Activated effector memory CD4-positive, alpha-beta T cell treated with anti-CD3 and anti-CD28 coated beads, Interleukin-2, amount 50 U/mL, for 16 hours (primary cell): Measurements from ENCODE around the gene TMPRSS11E.
"Not testable (repeated sequence)": the region's sequence is repeated elsewhere in the genome, so short reads cannot be mapped to it uniquely, and the experiment has no call there.

ENCODE experiments used
- DNase-seq: peaks from one replicate; pipeline ENCODE4 v3.0.0-alpha.2; 2020

The TMPRSS11E gene

DNA sequence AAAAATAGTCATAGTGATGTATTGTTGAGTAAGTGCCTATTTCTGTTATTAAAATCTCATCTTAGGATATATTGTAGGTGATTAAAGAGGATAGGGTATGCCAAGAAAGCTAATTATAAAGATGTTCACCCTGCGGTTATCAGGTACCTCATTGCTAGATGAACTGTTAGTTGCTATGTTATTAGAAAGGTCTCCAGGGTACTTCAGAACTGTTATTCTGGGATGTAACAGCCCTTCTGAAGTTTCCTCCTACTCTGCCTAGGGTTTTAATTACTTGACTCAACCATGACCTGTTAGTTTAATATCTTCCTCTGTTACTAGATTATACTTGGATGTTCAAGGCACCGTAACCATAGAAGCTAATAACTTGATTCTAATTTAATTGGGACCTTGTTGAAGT, 15.4 kb downstream of the TMPRSS11E start:
- DNase-seq, result no peak

DNA sequence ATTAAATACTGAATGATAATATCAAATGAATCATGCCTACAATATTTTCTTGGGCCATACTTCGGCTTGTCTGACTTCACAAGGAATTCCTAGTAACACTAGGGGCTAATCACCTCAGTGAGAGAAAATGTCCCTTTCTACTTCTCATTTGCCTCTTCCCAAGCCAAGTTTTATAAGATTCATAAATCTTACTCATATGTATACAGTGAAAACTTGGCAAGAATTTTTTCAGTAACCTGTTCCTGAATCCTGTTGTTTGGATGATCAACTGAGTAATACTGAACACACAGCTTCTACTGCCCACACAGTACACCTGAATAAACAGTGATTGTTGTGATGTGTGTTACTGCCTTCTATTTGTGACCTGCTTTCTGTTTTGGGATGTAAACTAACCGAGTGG, 16.5 kb downstream of the TMPRSS11E start:
- DNase-seq, result no peak

DNA sequence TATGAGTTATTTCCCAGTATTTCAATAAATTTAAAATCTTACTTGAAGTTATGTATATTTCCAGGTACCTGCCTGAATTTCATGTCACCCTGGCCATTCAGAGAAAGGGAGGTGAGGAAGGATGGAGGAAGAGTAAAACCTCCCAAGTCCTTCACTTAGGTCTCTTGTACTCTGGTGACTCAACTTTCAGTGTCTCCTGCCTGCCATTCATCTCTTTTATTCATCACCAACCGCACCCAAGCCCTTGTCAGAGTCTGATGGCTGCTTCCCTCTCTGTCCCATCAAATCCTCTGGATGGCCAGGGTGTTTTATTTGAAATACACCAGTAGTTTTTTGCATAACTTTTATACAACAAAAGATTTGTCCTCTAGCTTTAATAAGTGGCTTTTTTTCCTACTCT, 17.8 kb downstream of the TMPRSS11E start:
- DNase-seq, result no peak

DNA sequence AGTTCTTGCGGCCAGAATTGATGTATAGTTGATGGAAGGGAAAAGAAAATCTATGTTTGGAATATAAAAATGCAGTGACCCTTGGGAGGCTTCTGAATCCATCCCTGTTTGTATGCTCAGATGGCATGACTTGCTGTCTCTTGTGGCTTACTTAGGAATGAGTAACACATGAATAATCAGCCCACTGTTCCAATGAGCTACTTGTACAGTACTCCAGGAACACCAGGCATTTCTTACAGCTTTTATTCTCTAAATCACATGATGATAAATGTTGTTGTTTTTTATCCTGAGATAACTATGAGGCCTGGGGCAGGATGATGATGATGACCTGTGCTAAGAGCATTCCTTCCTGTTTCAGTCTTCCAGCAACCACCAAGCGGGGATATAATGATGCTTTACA, 18.9 kb downstream of the TMPRSS11E start:
- DNase-seq, result no peak

DNA sequence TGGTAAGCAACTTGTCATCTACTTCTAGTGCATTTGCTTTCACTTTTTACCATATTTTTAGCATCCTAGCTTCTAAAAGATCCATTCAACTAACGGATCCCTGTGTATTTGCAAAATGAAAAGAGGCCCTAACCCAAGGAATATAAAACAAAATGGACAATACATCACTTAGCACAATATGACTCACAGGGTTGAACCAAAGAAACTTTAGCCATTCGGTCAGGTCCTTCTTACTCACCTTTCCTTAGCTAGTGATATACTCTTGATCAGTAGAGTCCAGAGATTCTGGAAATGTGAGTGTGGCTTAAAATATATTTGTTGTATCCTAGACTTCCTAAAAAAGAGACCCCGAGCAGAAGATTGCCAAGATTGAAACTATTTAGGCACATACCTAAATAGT, 19.5 kb downstream of the TMPRSS11E start:
- DNase-seq, result no peak

DNA sequence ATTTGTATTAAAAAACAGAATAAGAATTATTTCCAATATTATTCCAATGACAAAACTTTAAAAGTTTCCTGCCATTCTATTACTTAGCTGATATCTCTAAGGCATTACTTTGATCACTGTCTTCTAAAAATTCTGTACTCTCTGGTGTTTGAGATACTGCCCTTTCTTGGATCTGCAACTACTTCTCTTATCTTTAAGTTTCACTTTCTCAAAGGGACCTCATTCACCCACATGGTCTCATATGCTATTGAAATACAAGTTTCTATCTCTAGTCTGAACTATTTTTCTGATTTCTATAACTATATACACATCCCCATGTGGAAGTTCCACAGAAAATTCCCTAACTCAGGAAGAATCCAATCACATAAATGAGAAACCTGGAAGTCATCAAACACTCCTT, 22.2 kb downstream of the TMPRSS11E start:
- no peak for DNase-seq

DNA sequence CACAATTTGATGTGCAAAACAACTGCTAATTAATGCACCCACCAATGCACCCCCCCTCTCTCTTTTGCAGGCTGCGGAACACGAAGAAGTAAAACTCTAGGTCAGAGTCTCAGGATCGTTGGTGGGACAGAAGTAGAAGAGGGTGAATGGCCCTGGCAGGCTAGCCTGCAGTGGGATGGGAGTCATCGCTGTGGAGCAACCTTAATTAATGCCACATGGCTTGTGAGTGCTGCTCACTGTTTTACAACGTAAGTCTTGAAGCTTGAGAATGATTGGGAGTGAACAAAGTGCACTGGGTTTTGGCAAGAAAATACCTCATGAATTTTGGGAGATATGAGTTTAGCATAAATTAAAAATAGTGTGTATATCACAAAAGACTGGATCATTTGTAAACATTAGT, 28.9 kb downstream of the TMPRSS11E start:
- DNase-seq, result no peak

DNA sequence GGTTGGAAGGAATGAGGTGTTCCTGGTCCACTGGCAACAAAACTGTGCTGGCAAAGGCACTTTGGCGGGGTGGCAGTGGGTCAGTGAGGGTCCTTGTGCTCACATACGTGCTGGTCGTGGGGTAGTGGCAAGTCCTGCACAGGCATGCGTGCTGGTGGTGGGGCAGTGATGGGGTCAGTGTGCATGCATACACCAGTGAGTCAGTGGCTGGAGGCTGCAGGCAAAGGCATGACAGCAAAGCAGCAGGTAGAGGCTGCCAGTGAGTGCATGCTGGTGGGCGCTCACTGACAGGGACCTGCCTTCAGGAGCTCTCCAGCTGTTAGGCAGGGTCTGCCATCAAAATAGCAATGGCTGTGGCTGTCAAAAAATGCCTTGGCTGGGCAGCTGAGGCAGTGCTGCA, 42.1 kb downstream of the TMPRSS11E start:
- DNase-seq, result no peak

DNA sequence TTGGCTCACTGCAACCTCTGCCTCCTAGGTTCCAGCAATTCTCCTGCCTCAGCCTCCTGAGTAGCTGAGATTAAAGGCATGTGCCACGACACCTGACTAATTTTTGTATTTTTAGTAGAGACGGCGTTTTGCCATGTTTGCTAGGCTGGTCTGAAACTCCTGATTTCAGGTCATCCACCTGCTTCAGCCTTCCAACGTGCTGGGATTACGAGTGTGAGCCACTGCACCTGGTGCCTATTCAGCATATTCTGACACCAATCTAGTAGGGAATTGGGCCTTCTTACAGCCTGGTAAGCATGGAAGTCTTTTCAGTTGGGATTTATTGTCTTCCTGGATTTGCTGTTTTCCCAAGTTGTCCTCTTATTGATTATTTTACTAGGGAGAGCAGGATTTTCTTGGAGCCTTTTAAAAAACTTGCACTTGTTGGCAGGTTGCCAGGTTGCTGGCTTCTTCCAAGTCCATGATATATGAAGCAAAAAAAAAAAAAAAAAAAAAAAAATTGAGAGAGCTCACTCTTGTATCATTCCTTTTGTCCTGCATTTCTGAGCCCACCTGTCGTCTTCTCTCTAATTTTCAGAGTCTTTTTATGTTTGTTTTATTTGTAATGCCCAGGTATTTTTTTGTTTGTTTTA, 43.7 kb downstream of the TMPRSS11E start:
- no peak for DNase-seq

DNA sequence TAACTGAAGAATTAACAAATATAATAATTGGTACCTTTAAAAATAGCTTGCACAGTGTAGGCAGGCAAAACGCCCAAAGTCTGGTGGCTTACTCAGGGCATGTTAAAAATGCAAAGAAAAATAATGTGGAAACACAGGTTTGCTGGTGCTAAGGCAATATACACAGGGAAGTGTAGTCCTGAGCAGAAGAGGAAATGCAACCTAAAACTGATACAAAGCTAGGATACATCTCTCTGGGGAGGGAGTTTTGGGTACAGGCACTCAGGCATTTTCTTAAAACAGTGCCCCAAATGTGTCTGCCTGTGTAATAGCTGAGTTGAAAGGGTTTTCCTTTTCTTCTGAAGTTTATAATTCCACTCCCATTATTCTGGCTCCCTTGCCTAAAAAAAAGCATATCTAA, 47.4 kb downstream of the TMPRSS11E start:
- DNase-seq, result no peak

DNA sequence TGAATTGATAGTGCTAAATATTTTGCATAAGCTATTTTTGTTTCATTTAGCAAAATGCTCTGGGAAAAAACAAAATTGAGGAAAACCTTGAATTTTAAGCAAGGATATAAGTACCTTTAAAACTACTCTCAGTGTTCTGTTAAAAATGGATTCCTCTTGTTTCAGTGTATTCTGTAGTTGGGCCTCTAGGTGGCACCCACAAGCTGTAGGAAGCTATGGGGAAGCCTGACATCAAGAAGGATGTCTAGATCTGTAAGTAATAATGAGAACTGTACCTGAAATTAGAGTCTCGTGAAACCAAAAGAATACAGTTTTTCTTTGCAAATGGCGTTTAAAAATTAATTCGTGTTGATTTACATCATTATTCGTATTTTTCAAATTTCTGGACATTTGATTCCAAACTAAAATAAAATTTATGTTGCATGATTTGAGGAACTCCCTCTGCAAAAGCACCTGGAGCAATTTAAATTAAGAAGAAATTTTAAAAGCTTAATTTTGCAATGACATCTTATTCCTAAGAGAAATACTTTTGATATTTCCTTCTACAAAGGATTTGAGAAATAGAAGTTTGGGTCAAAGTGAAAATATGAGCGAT, 51.2 kb downstream of the TMPRSS11E start:
- DNase-seq, result peak; percentile 78

DNA sequence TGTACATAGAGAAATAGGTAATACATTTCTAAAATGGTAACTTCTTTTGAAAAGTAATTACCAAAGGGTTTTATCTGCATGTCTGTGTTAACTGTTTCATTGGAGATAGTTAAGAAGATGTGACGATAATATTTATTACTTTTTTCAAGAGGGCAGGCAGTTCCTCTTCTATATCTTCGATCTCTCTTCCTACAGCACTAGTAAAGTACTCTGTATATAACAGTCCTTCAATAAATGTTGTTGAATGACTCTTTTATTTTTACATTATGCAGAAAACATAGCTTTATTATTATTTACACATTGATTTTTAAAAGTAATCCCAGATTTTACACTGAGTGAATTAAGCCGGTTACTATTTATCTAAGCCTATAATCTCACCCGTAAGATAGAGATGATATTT, 51.8 kb downstream of the TMPRSS11E start:
- DNase-seq, result no peak

DNA sequence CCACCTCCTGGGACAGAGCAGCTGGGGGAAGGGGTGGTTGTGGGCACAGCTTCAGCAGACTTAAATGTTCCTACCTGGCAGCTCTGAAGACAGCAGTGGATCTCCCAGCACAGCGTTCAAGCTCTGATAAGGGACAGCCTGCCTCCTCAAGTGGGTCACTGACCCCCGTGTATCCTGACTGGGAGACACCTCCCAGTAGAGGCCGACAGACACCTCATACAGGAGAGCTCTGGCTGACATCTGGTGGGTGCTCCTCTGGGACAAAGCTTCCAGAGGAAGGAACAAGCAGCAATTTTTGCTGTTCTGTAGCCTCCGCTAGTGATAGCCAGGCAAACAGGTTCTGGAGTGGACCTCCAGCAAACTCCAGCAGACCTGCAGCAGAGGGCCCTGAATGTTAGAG, 56.2 kb downstream of the TMPRSS11E start:
- not testable (repeated sequence) for DNase-seq

DNA sequence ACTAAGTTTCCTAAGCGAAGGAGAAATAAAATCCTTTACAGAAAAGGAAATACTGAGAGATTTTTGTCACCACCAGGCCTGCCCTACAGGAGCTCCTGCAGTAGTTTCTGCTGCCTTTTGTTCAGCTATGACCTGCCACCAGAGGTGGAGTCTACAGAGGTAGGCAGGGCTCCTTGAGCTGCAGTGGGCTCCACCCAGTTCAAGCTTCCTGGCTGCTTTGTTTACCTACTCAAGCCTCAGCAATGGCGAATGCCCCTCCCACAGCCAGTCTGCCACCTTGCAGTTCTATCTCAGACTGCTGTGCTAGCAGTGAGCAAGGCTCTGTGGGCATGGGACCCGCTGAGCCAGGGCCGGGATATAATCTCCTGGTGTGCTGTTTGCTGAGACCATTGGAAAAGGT, 57.6 kb downstream of the TMPRSS11E start:
- peak; percentile 65 for DNase-seq

DNA sequence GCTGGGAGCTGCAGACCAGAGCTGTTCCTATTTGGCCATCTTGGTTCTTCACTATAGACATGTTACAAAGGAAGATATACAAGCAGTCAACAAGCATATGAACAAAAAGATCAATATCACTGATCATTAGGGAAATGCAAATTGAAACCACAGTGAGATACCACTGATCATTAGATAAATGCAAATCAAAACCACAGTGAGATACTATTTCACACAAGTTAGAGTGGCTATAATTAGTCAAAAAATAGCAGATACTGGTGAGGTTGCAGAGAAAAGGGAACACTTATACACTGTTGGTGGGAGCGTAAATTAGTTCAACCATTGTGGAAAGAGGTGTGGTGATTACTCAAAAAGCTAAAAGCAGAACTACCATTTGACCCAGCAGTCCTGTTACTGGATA, 58.2 kb downstream of the TMPRSS11E start:
- not testable (repeated sequence) for DNase-seq

DNA sequence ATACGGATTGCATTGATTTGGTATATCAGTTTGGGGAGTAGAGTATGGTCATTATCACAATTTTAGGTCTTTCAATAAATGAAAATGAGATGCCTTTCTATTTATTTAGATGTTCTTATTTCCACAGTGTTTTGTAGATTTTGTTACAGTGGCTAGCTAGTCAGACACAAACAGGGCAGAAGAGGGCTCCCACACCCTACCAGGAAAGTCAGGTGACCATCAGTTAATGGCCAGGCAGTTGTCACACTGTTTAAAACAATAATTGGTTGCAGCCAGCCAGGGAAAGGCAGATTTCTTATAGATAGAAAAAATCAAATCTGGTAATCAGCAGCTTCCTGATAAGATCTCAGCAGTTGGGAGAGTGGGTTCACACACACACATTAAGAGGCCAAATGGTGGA, 71.6 kb downstream of the TMPRSS11E start:
- no peak for DNase-seq

DNA sequence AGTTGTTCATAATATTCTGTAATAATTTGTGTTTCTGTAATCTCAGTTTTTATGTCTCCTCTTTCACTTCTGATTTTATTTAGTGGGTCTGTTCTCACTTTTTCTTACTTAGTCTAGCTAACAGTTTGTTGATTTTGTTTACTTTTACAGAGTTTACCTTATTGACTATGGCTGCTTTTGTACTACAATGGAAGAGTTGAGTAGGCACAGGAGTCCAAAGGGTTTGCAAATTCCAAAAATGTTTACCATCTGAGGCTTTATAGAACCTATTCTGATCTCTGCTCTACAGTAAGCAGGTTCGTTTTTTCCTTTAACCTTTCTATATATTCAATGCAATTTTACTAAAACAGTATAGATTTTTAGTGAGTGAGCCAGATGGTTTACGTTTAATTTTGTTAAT, 73.7 kb downstream of the TMPRSS11E start:
- no peak for DNase-seq

DNA sequence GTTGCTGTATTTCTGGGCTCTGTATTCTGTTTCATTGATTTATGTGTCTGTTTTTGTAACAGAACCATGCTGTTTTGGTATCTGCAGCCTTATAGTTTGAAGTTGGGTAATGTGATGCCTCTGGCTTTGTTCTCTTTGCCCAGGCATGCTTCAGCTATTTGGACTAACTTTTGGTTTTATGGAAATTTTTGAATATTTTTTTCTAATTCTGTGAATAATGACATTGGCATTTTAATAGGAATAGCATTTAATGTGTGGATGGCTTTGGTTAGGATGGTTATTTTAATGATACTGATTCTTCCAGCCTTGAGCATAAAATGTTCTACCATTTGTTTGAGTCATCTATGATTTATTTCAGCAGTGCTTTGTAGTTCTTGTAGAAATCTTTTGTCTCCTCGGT, 75.0 kb downstream of the TMPRSS11E start:
- not testable (repeated sequence) for DNase-seq

DNA sequence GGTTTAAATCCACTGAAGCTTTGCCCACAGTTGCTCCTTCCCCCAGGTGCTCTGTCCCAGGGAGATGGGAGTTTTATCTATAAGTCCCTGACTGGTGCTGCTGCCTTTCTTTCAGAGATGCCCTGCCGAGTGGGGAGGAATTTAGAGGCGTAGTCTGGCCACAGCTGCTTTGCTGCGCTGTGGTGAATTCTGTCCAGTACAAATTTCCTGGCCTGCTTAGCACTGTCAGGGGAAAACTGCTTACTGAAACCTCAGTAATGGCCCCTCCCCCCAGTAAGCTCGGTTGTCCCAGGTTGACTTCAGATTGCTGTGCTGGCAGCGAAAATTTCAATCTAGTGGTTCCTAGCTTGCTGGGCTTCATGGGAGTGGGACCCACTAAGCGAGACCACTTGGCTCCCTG, 88.7 kb downstream of the TMPRSS11E start:
- DNase-seq, result no peak

DNA sequence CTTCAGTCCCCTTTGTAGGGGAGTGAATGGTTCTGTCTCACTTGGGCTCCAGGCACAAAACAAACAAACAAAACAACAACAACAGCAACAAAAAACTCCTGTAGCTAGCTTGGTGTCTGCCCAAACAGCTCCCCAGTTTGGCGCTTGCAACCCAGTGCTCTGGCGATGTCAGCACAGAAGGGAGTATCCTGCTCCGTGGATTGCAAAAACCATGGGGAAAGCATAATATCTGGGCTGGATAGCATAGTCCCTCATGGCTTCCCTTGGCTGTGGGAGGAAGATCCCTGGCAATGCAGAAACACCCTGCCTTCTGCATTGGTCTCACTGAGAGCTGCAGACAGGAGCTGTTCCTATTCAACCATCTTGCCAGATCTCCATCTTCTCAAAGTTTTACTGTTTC, 89.1 kb downstream of the TMPRSS11E start:
- DNase-seq, result no peak

DNA sequence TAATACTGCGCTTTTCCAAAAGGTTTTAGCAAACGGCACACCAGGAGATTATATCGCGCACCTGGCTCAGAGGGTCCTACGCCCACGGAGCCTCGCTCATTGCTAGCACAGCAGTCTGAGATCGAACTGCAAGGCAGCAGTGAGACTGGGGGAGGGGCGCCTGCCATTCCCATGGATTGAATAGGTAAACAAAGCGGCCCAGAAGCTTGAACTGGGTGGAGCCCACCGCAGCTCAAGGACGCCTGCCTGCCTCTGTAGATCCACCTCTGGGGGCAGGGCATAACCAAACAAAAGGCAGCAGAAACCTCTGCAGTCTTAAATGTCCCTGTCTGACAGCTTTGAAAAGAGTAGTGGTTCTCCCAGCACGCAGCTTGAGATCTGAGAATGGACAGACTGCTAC, 95.5 kb downstream of the TMPRSS11E start:
- DNase-seq, result not testable (repeated sequence)
